H1 (cell line): ENCODE results near the gene DCAF17. TPM values are rescaled to one million over a fixed set of nuclear protein-coding genes. Genes with fewer than 3 reads are reported as not detected.

ENCODE experiments used
- CTCF ChIA-PET: fragments of 300-600 bp; sonication (Branson Sonifier 250); formaldehyde crosslinking; loops from one replicate; lab custom pipeline; 2021; ENCODE audit not compliant: partially characterized antibody; lab: Charles Lee
- POLR2A ChIA-PET: fragments of 300-600 bp; sonication (Branson Sonifier 250); formaldehyde crosslinking; loops from one replicate; lab custom pipeline; 2021; ENCODE audit warnings: inconsistent platforms; ENCODE audit not compliant: partially characterized antibody; lab: Charles Lee
- DNase-seq, 2 experiments: peaks; one replicate each; pipeline versions ENCODE4 v3.0.0 to v3.0.0-alpha.2; 2010 to 2022; ENCODE audit warnings: low spot score in 2 of 2, low read depth in 1 of 2, mixed read lengths in 1 of 2
- FAIRE-seq: peaks from 2 replicates; lab custom pipeline; 2011; peaks lifted over from hg19 to GRCh38; lab: Jason Lieb, UNC
- H2AFZ ChIP-seq: 2 replicates; pipeline ENCODE4 v1.8.1; 2012; ENCODE audit warnings: low read length, inconsistent platforms
- H2AK5ac ChIP-seq: 2 replicates; pipeline ENCODE4 v1.6.1; 2013; ENCODE audit warnings: low read depth, low read length
- H2BK120ac ChIP-seq: replicated peaks from 2 replicates; pipeline ENCODE3; 2013; ENCODE audit warnings: low read depth, low read length, inconsistent platforms
- H2BK12ac ChIP-seq: 2 replicates; pipeline ENCODE4 v1.6.1; 2013; ENCODE audit warnings: low read depth, low read length
- H2BK15ac ChIP-seq: 2 replicates; pipeline ENCODE4 v1.6.1; 2013; ENCODE audit warnings: low read length
- H2BK20ac ChIP-seq: 2 replicates; pipeline ENCODE4 v1.6.1; 2013; ENCODE audit warnings: low read length
- H2BK5ac ChIP-seq: 2 replicates; pipeline ENCODE4 v1.6.1; 2013; ENCODE audit warnings: low read depth, low read length
- H3K14ac ChIP-seq: 2 replicates; pipeline ENCODE4 v1.6.1; 2013; ENCODE audit warnings: inconsistent platforms; ENCODE audit not compliant: insufficient read length
- H3K18ac ChIP-seq: 2 replicates; pipeline ENCODE4 v1.6.1; 2013; ENCODE audit warnings: low read length; ENCODE audit errors: extremely low read depth
- H3K23ac ChIP-seq: 2 replicates; pipeline ENCODE4 v1.6.1; 2013; ENCODE audit warnings: inconsistent platforms; ENCODE audit not compliant: insufficient read length
- H3K23me2 ChIP-seq: 2 replicates; pipeline ENCODE4 v1.6.1; 2013; ENCODE audit warnings: low read depth, low read length
- H3K27ac ChIP-seq: 2 replicates; pipeline ENCODE4 v1.6.1; 2011; ENCODE audit warnings: low read depth, low read length, inconsistent platforms
- H3K27me3 ChIP-seq, 4 experiments: replicated peaks in 1 of 4; 1 replicate in 1 of 4; 2 replicates in 3 of 4; pipeline versions ENCODE4 v1.6.1 to v1.8.1; 2011 to 2013; ENCODE audit warnings: low read length in 3 of 4, mild to moderate bottlenecking in 3 of 4, inconsistent platforms in 2 of 4, mixed read lengths in 2 of 4, moderate library complexity in 1 of 4; ENCODE audit not compliant: control insufficient read depth in 3 of 4, insufficient read depth in 3 of 4; ENCODE audit errors: extremely low read depth in 1 of 4
- H3K36me3 ChIP-seq, 4 experiments: 2 replicates each; pipeline versions ENCODE4 v1.6.1 to v1.8.1; 2011 to 2013; ENCODE audit warnings: mild to moderate bottlenecking in 4 of 4, low read length in 3 of 4, moderate library complexity in 2 of 4, control low read depth in 1 of 4, inconsistent platforms in 1 of 4; ENCODE audit not compliant: insufficient read depth in 4 of 4, control insufficient read depth in 2 of 4
- H3K4ac ChIP-seq: replicated peaks from 2 replicates; pipeline ENCODE3; 2013; ENCODE audit warnings: low read length, low read depth, mixed read lengths, inconsistent platforms; ENCODE audit not compliant: insufficient read length
- H3K4me1 ChIP-seq, 4 experiments: replicated peaks in 1 of 4; 1 replicate in 1 of 4; 2 replicates in 3 of 4; pipeline versions ENCODE4 v1.6.1 to v1.8.1; 2011 to 2013; ENCODE audit warnings: low read length in 3 of 4, inconsistent platforms in 2 of 4, mixed read lengths in 1 of 4; ENCODE audit not compliant: insufficient read depth in 4 of 4, control insufficient read depth in 3 of 4
- H3K4me2 ChIP-seq, 2 experiments: 2 replicates each; pipeline versions ENCODE4 v1.6.1 to v1.8.1; 2011 to 2013; ENCODE audit warnings: low read depth in 2 of 2, low read length in 2 of 2, control low read depth in 1 of 2, inconsistent platforms in 1 of 2, mild to moderate bottlenecking in 1 of 2; ENCODE audit not compliant: insufficient read depth in 1 of 2
- H3K4me3 ChIP-seq, 4 experiments: fragments of 200-600, 300-600 bp in 1 of 4; sonication (generic), shearing (Covaris generic), sonication (Bioruptor Twin) in 1 of 4; 2 replicates each; pipeline versions ENCODE4 v1.5.1 to v1.8.1; 2011 to 2016; ENCODE audit warnings: low read length in 4 of 4, low read depth in 3 of 4, control low read depth in 2 of 4, inconsistent platforms in 2 of 4, mild to moderate bottlenecking in 2 of 4, mixed read lengths in 1 of 4, moderate library complexity in 1 of 4; ENCODE audit not compliant: insufficient read depth in 2 of 4; ENCODE audit errors: extremely low read depth in 1 of 4
- H3K56ac ChIP-seq: replicated peaks from 2 replicates; pipeline ENCODE3; 2013; ENCODE audit warnings: low read depth, mild to moderate bottlenecking, mixed read lengths, low read length, inconsistent platforms; ENCODE audit not compliant: insufficient read length
- H3K79me1 ChIP-seq: 2 replicates; pipeline ENCODE4 v1.6.1; 2013; ENCODE audit warnings: low read depth, low read length, control low read depth
- H3K79me2 ChIP-seq, 2 experiments: 2 replicates each; pipeline versions ENCODE4 v1.6.1 to v1.8.1; 2012 to 2013; ENCODE audit warnings: low read length in 2 of 2, mild to moderate bottlenecking in 2 of 2, inconsistent platforms in 1 of 2; ENCODE audit not compliant: insufficient read depth in 2 of 2, control insufficient read depth in 1 of 2
- H3K9ac ChIP-seq, 4 experiments: replicated peaks in 1 of 4; 1 replicate in 1 of 4; 2 replicates in 3 of 4; pipeline versions ENCODE4 v1.6.1 to v1.8.1; 2011 to 2013; ENCODE audit warnings: low read depth in 3 of 4, low read length in 3 of 4, control low read depth in 2 of 4, mild to moderate bottlenecking in 2 of 4, moderate library complexity in 2 of 4, inconsistent platforms in 1 of 4; ENCODE audit errors: extremely low read depth in 1 of 4
- H3K9me3 ChIP-seq, 2 experiments: 2 replicates each; pipeline versions ENCODE4 v1.6.1 to v1.8.1; 2012 to 2013; ENCODE audit warnings: mild to moderate bottlenecking in 2 of 2, moderate library complexity in 2 of 2, control low read depth in 1 of 2, inconsistent platforms in 1 of 2, low read depth in 1 of 2, low read length in 1 of 2, mixed read lengths in 1 of 2; ENCODE audit not compliant: insufficient read depth in 2 of 2
- H4K20me1 ChIP-seq, 2 experiments: replicated peaks in 1 of 2; 2 replicates each; pipeline versions ENCODE3 to v1.8.1; 2011 to 2013; ENCODE audit warnings: inconsistent platforms in 2 of 2, low read length in 2 of 2, mild to moderate bottlenecking in 1 of 2; ENCODE audit not compliant: insufficient read depth in 2 of 2, control insufficient read depth in 1 of 2
- H4K5ac ChIP-seq: 2 replicates; pipeline ENCODE4 v1.6.1; 2013; ENCODE audit warnings: low read length, low read depth, mixed read lengths, inconsistent platforms; ENCODE audit not compliant: insufficient read length
- H4K8ac ChIP-seq: 2 replicates; pipeline ENCODE4 v1.8.0; 2013; ENCODE audit warnings: mild to moderate bottlenecking, moderate library complexity, low read length, inconsistent platforms; ENCODE audit not compliant: insufficient read depth; ENCODE audit errors: extremely low read depth
- H4K91ac ChIP-seq: replicated peaks from 2 replicates; pipeline ENCODE3; 2013; ENCODE audit warnings: low read length, mixed read lengths, inconsistent platforms; ENCODE audit not compliant: insufficient read length
- ASH2L ChIP-seq: fragments of 200-600, 300-600 bp; sonication (generic); IDR thresholded peaks from one replicate; pipeline ENCODE4 v1.7.1; 2017; ENCODE audit warnings: low read length
- ATF2 ChIP-seq: IDR thresholded peaks from 2 replicates; pipeline ENCODE4 v1.6.1; 2012; ENCODE audit warnings: low read length, inconsistent platforms
- CBX5 ChIP-seq: fragments of 300-800, 300-1000 bp; sonication (generic); IDR thresholded peaks from 2 replicates; pipeline ENCODE4 v1.7.1; 2016; ENCODE audit warnings: antibody characterized with exemption, low read length, low read depth
- CEBPB ChIP-seq: IDR thresholded peaks from 2 replicates; pipeline ENCODE4 v1.6.1; 2012; ENCODE audit warnings: low read depth, low read length
- CREB1 ChIP-seq: IDR thresholded peaks from 2 replicates; pipeline ENCODE4 v1.6.1; 2012; ENCODE audit warnings: inconsistent platforms
- FOSL1 ChIP-seq: IDR thresholded peaks from 2 replicates; pipeline ENCODE4 v1.6.1; 2011; ENCODE audit warnings: mild to moderate bottlenecking, low read depth, low read length, moderate library complexity; ENCODE audit not compliant: insufficient read depth
- GABPA ChIP-seq: IDR thresholded peaks from 2 replicates; pipeline ENCODE4 v1.6.1; 2011; ENCODE audit warnings: mild to moderate bottlenecking, low read length, moderate library complexity, borderline replicate concordance; ENCODE audit not compliant: insufficient read depth
- MAFK ChIP-seq: IDR thresholded peaks from 2 replicates; pipeline ENCODE4 v1.6.1; 2012; ENCODE audit warnings: low read depth, mild to moderate bottlenecking, improper control_type of control experiment, low read length
- POLR2AphosphoS5 ChIP-seq: IDR thresholded peaks from 2 replicates; pipeline ENCODE4 v1.6.1; 2011; ENCODE audit warnings: low read depth, low read length
- RXRA ChIP-seq: IDR thresholded peaks from 2 replicates; pipeline ENCODE4 v1.6.1; 2011; ENCODE audit warnings: low read depth, mild to moderate bottlenecking, low read length, moderate library complexity; ENCODE audit not compliant: insufficient read depth
- SP4 ChIP-seq: IDR thresholded peaks from 2 replicates; pipeline ENCODE4 v1.6.1; 2012; ENCODE audit warnings: low read length, inconsistent platforms
- SRF ChIP-seq: IDR thresholded peaks from 2 replicates; pipeline ENCODE4 v1.6.1; 2011; ENCODE audit warnings: mild to moderate bottlenecking, low read depth, low read length, moderate library complexity
- TBP ChIP-seq: IDR thresholded peaks from 2 replicates; pipeline ENCODE4 v1.6.1; 2011; ENCODE audit warnings: low read depth, low read length, improper control_type of control experiment
- TEAD4 ChIP-seq: IDR thresholded peaks from 2 replicates; pipeline ENCODE4 v1.6.1; 2012; ENCODE audit warnings: low read depth, low read length, inconsistent platforms, mixed read lengths
- WGBS, 2 experiments: shearing (Covaris generic) in 1 of 2; methylation state at CpG; one replicate each; pipeline versions ENCODE4 v1.1.6 to v1.1.7; 2013 to 2015; ENCODE audit warnings: low lambda C conversion rate in 2 of 2, mixed read lengths in 2 of 2, inconsistent platforms in 1 of 2, low coverage in 1 of 2, missing lambda C conversion rate in 1 of 2; ENCODE audit not compliant: insufficient replicate concordance in 2 of 2, insufficient coverage in 1 of 2, insufficient read length in 1 of 2; ENCODE audit errors: extremely low coverage in 1 of 2, missing lambda C conversion rate in 1 of 2; 5-methylcytosine and 5-hydroxymethylcytosine counted together
- polyA plus RNA-seq, 7 experiments: library from polyadenylated mRNA; depleted of rRNA in 3 of 7; stranded (reverse) in 5 of 7; unstranded in 2 of 7; fragments of >200 nt in 5 of 7; fragments of 200-250 nt in 2 of 7; gene quantifications; 1 replicate in 5 of 7; 2 replicates in 1 of 7; 4 replicates in 1 of 7; pipeline versions ENCODE4 v1.2.1 to v1.2.3, GENCODE V29; 2011 to 2013; ENCODE audit warnings: missing spikeins in 2 of 7, mixed read lengths in 2 of 7
- total RNA-seq: library from RNA; stranded (reverse); fragmentation: NEBNext Ultra II Directional; extraction: Animal tissue kit (Norgen Biotek cat#: 25700); gene quantifications from 2 replicates; pipeline ENCODE4 v1.2.1, GENCODE V29; 2021

Gene DCAF17
- total and polyA plus RNA-seq, 2 of the 8 experiments (the other 6 are each of a cell fraction or from before 2014, with no cell fraction given): 10.7 to 30.0 TPM

GRCh38 chr2:171469176-171469575 lies 35.1 kb downstream of the DCAF17 start:
- Histone ChIP-seq H3K23me2 (0 out of 2 replicates have a peak, but pooled peaks cover 1% of the 10 kb centered on the region), H3K14ac (no peak overlapping the region), H4K20me1 (peaks cover 0 to 1% of the 10 kb centered on the region in 2 experiments), H2BK20ac (no peak overlapping the region), H4K5ac (no peak overlapping the region), H2BK120ac (no peak overlapping the region), H3K4me3 (no peak overlapping the region), H2BK5ac (no peak overlapping the region), H2BK12ac (no peak overlapping the region), H2BK15ac (no peak overlapping the region), H4K8ac (no peak overlapping the region), H3K79me1 (no peaks in the 10 kb centered on the region), H3K27ac (no peak overlapping the region), H2AK5ac (no peak overlapping the region), H3K4ac (no peak overlapping the region), H3K79me2 (no peaks in the 10 kb centered on the region; a peak in 1 of 4 replicates), H4K91ac (no peak overlapping the region), H3K4me1 (no peaks in the 10 kb centered on the region), H3K56ac (no peak overlapping the region), H3K9ac (no peak overlapping the region), H3K27me3 (no peaks in the 10 kb centered on the region), H3K9me3 (no peaks in the 10 kb centered on the region), H2AFZ (no peak overlapping the region), H3K4me2 (no peak overlapping the region), H3K36me3 (peaks cover 7 to 38% (median 20%) of the 10 kb centered on the region in 4 experiments), H3K18ac (no peak overlapping the region), H3K23ac (no peak overlapping the region)
- FAIRE-seq: no peak
- no peak for DNase-seq
- ChIA-PET CTCF (no interaction called here), POLR2A (interaction anchor here (1.4 kb wide), 1 partner anchor 53 kb away, joined by 3 read pairs; the partner anchor contains the start of gene CYBRD1)
- WGBS, 2 experiments: 90% methylated on average over 4 of the region's 4 CpGs; no CpG with 5 or more reads in 1 of the 2 experiments
- TF ChIP-seq MAFK: no peak
- TF ChIP-seq POLR2AphosphoS5: no peak
- TF ChIP-seq FOSL1: no peak
- no peak for TF ChIP-seq ATF2
- TF ChIP-seq CEBPB: no peak
- TF ChIP-seq SRF: no peak
- no peak for TF ChIP-seq GABPA
- TF ChIP-seq RXRA: no peak
- no peak for TF ChIP-seq CBX5
- no peak for TF ChIP-seq SP4
- TF ChIP-seq CREB1: no peak
- TF ChIP-seq TEAD4: no peak
- TF ChIP-seq ASH2L: no peak
- TF ChIP-seq TBP: no peak
